NCI-H2107 (cell line): ENCODE measurements around the gene CCDC187.

ENCODE experiments used
- DNase-seq: peaks from one replicate; lab custom pipeline; 2025; lab: John Stamatoyannopoulos, UW

CCDC187 gene

GRCh38 chr9:136206602-136207275 is 97.2 kb downstream of the CCDC187 start:
- DNase-seq, result no peak

GRCh38 chr9:136205707-136205992 is 98.2 kb downstream of the CCDC187 start:
- no peak for DNase-seq

- DNase-seq, result no peak
These were observed 98.8 kb downstream of the CCDC187 start, which contains the start of gene LHX3 for GRCh38 chr9:136204838-136205706. Gene LHX3 (minus strand): TSS chr9:136205128. CDS start chr9:136205012, 116 bp downstream.

- DNase-seq, result no peak
These were observed 99.6 kb downstream of the CCDC187 start for GRCh38 chr9:136204145-136204805.

GRCh38 chr9:136203408-136204144 is 100.3 kb downstream of the CCDC187 start:
- no peak for DNase-seq

GRCh38 chr9:136202454-136203407 is 101.2 kb downstream of the CCDC187 start:
- no peak for DNase-seq

GRCh38 chr9:136201609-136202453 is 102.1 kb downstream of the CCDC187 start:
- no peak for DNase-seq

GRCh38 chr9:136201174-136201573 is 102.7 kb downstream of the CCDC187 start:
- DNase-seq, result no peak

- DNase-seq, result no peak
These were observed 103.5 kb downstream of the CCDC187 start for GRCh38 chr9:136200424-136200823.
